ENCODE measurements around the gene MRPL23. TPM values are rescaled to one million over a fixed set of nuclear protein-coding genes. Genes with fewer than 3 reads are reported as not detected.

The MRPL23 gene
- total RNA-seq, 2 donors from 2014 or later, result 35.1 to 40.7 TPM

- Mint-ChIP-seq H3K4me1 (no peaks in the 10 kb centered on the region), H3K36me3 (ENCODE audit: low read depth) (no peaks in the 10 kb centered on the region)
These were observed 19.4 kb downstream of the MRPL23 start for GRCh38 chr11:1966531-1966930.

GRCh38 chr11:1967641-1968225 lies 20.6 kb downstream of the MRPL23 start:
- no peak overlapping the region for H3K27ac Mint-ChIP-seq
- H3K9me3 ChIP-seq (ENCODE audit: control insufficient read depth, low read length, poor library complexity, severe bottlenecking), result no peaks in the 10 kb centered on the region
- no peaks in the 10 kb centered on the region for H3K27me3 Mint-ChIP-seq
- no peaks in the 10 kb centered on the region for H3K36me3 Mint-ChIP-seq (ENCODE audit: low read depth)
- ATAC-seq, result no peak
- H3K4me3 Mint-ChIP-seq, result no peak overlapping the region
- no peak for DNase-seq
- H3K4me1 Mint-ChIP-seq, result no peaks in the 10 kb centered on the region

More at GRCh38 chr11:1966531-1966930, 19.4 kb downstream of the MRPL23 start:
- no peak overlapping the region for H3K27ac Mint-ChIP-seq
- no peaks in the 10 kb centered on the region for H3K27me3 Mint-ChIP-seq
- no peak overlapping the region for H3K4me3 Mint-ChIP-seq
- no peak for DNase-seq
- no peak for ATAC-seq
- H3K9me3 ChIP-seq (ENCODE audit: control insufficient read depth, low read length, poor library complexity, severe bottlenecking), result no peaks in the 10 kb centered on the region

- H3K4me3 Mint-ChIP-seq, result no peak overlapping the region
- DNase-seq, result no peak
- H3K9me3 ChIP-seq (ENCODE audit: control insufficient read depth, low read length, poor library complexity, severe bottlenecking), result no peaks in the 10 kb centered on the region
- H3K27ac Mint-ChIP-seq, result no peak overlapping the region
- H3K4me1 Mint-ChIP-seq, result no peaks in the 10 kb centered on the region
- no peaks in the 10 kb centered on the region for H3K27me3 Mint-ChIP-seq
- H3K36me3 Mint-ChIP-seq (ENCODE audit: low read depth), result no peaks in the 10 kb centered on the region
- no peak for ATAC-seq
These were observed 21.4 kb downstream of the MRPL23 start for GRCh38 chr11:1968454-1969002.

GRCh38 chr11:1969035-1969434 lies 21.9 kb downstream of the MRPL23 start:
- Mint-ChIP-seq H3K4me1 (no peaks in the 10 kb centered on the region), H3K36me3 (ENCODE audit: low read depth) (no peaks in the 10 kb centered on the region), H3K27ac (no peak overlapping the region), H3K4me3 (no peak overlapping the region), H3K27me3 (no peaks in the 10 kb centered on the region)
- ATAC-seq, result no peak
- no peaks in the 10 kb centered on the region for H3K9me3 ChIP-seq (ENCODE audit: control insufficient read depth, low read length, poor library complexity, severe bottlenecking)
- no peak for DNase-seq

GRCh38 chr11:1969776-1970175 lies 22.6 kb downstream of the MRPL23 start:
- ATAC-seq (no peak), DNase-seq (no peak)
- Mint-ChIP-seq H3K4me1 (no peaks in the 10 kb centered on the region), H3K36me3 (ENCODE audit: low read depth) (no peaks in the 10 kb centered on the region), H3K4me3 (no peak overlapping the region), H3K27me3 (no peaks in the 10 kb centered on the region), H3K27ac (no peak overlapping the region)
- H3K9me3 ChIP-seq (ENCODE audit: control insufficient read depth, low read length, poor library complexity, severe bottlenecking), result no peaks in the 10 kb centered on the region

- no peak for DNase-seq
- H3K9me3 ChIP-seq (ENCODE audit: control insufficient read depth, low read length, poor library complexity, severe bottlenecking), result no peaks in the 10 kb centered on the region
- Mint-ChIP-seq H3K36me3 (ENCODE audit: low read depth) (no peaks in the 10 kb centered on the region), H3K27ac (no peak overlapping the region), H3K4me1 (no peaks in the 10 kb centered on the region), H3K4me3 (no peak overlapping the region), H3K27me3 (no peaks in the 10 kb centered on the region)
- ATAC-seq, result no peak
These were observed 23.8 kb downstream of the MRPL23 start for GRCh38 chr11:1970956-1971355.

GRCh38 chr11:1975185-1975584 lies 28.1 kb downstream of the MRPL23 start:
- ATAC-seq (no peak), DNase-seq (no peak)
- Mint-ChIP-seq H3K4me3 (no peak overlapping the region), H3K36me3 (ENCODE audit: low read depth) (no peaks in the 10 kb centered on the region), H3K27me3 (no peaks in the 10 kb centered on the region), H3K27ac (no peak overlapping the region), H3K4me1 (no peaks in the 10 kb centered on the region)
- H3K9me3 ChIP-seq (ENCODE audit: control insufficient read depth, low read length, poor library complexity, severe bottlenecking), result no peaks in the 10 kb centered on the region

- no peak overlapping the region for H3K27ac Mint-ChIP-seq
- no peaks in the 10 kb centered on the region for H3K36me3 Mint-ChIP-seq (ENCODE audit: low read depth)
- ATAC-seq (no peak), DNase-seq (no peak)
- H3K9me3 ChIP-seq (ENCODE audit: control insufficient read depth, low read length, poor library complexity, severe bottlenecking), result no peaks in the 10 kb centered on the region
- H3K4me3 Mint-ChIP-seq, result no peak overlapping the region
- H3K27me3 Mint-ChIP-seq, result no peaks in the 10 kb centered on the region
- no peaks in the 10 kb centered on the region for H3K4me1 Mint-ChIP-seq
These were observed 31.8 kb downstream of the MRPL23 start for GRCh38 chr11:1978720-1979473.

GRCh38 chr11:1979607-1980006 lies 32.5 kb downstream of the MRPL23 start:
- no peaks in the 10 kb centered on the region for H3K4me1 Mint-ChIP-seq
- no peak overlapping the region for H3K4me3 Mint-ChIP-seq
- DNase-seq (no peak), ATAC-seq (no peak)
- no peaks in the 10 kb centered on the region for H3K9me3 ChIP-seq (ENCODE audit: control insufficient read depth, low read length, poor library complexity, severe bottlenecking)
- H3K27ac Mint-ChIP-seq, result no peak overlapping the region
- no peaks in the 10 kb centered on the region for H3K36me3 Mint-ChIP-seq (ENCODE audit: low read depth)
- H3K27me3 Mint-ChIP-seq, result no peaks in the 10 kb centered on the region

- Mint-ChIP-seq H3K27ac (no peak overlapping the region), H3K36me3 (ENCODE audit: low read depth) (no peaks in the 10 kb centered on the region), H3K4me3 (no peak overlapping the region), H3K27me3 (no peaks in the 10 kb centered on the region), H3K4me1 (no peaks in the 10 kb centered on the region)
- ATAC-seq (no peak), DNase-seq (no peak)
- H3K9me3 ChIP-seq (ENCODE audit: control insufficient read depth, low read length, poor library complexity, severe bottlenecking), result no peaks in the 10 kb centered on the region
These were observed 35.9 kb downstream of the MRPL23 start for GRCh38 chr11:1982873-1983600.

- Mint-ChIP-seq H3K27me3 (no peaks in the 10 kb centered on the region), H3K4me3 (no peak overlapping the region), H3K4me1 (no peaks in the 10 kb centered on the region), H3K27ac (no peak overlapping the region), H3K36me3 (ENCODE audit: low read depth) (no peaks in the 10 kb centered on the region)
- H3K9me3 ChIP-seq (ENCODE audit: control insufficient read depth, low read length, poor library complexity, severe bottlenecking), result no peaks in the 10 kb centered on the region
- no peak for ATAC-seq
- no peak for DNase-seq
These were observed 36.4 kb downstream of the MRPL23 start for GRCh38 chr11:1983601-1983961.

GRCh38 chr11:1987024-1987423 lies 39.9 kb downstream of the MRPL23 start:
- H3K4me1 Mint-ChIP-seq, result peaks cover 2% of the 10 kb centered on the region
- no peaks in the 10 kb centered on the region for H3K27me3 Mint-ChIP-seq
- no peaks in the 10 kb centered on the region for H3K9me3 ChIP-seq (ENCODE audit: control insufficient read depth, low read length, poor library complexity, severe bottlenecking)
- H3K4me3 Mint-ChIP-seq, result no peak overlapping the region
- no peak overlapping the region for H3K27ac Mint-ChIP-seq
- ATAC-seq, result no peak
- no peak for DNase-seq
- H3K36me3 Mint-ChIP-seq (ENCODE audit: low read depth), result no peaks in the 10 kb centered on the region

- no peak overlapping the region for H3K4me3 Mint-ChIP-seq
- peaks cover 2% of the 10 kb centered on the region for H3K4me1 Mint-ChIP-seq
- H3K36me3 Mint-ChIP-seq (ENCODE audit: low read depth), result no peaks in the 10 kb centered on the region
- no peaks in the 10 kb centered on the region for H3K9me3 ChIP-seq (ENCODE audit: control insufficient read depth, low read length, poor library complexity, severe bottlenecking)
- no peak overlapping the region for H3K27ac Mint-ChIP-seq
- DNase-seq, result no peak
- no peaks in the 10 kb centered on the region for H3K27me3 Mint-ChIP-seq
- no peak for ATAC-seq
These were observed 41.0 kb downstream of the MRPL23 start for GRCh38 chr11:1988174-1988573.
